Mesenchymal stem cell (in vitro differentiated cells and primary cell): ENCODE data around the gene SIRT6.
"Not testable (repeated sequence)": the region's sequence is repeated elsewhere in the genome, so short reads cannot be mapped to it uniquely, and the experiment has no call there.

ENCODE experiments used
- DNase-seq: peaks from one replicate; pipeline ENCODE4 v3.0.0-alpha.2; 2013
- H2AFZ ChIP-seq: one replicate; pipeline ENCODE4 v1.6.1; 2013; ENCODE audit warnings: low read depth, mild to moderate bottlenecking, control low read depth, inconsistent platforms, low read length, moderate library complexity
- H2AK5ac ChIP-seq: 2 replicates; pipeline ENCODE4 v1.6.1; 2013; ENCODE audit warnings: low read length, moderate library complexity, mild to moderate bottlenecking, inconsistent platforms; ENCODE audit not compliant: severe bottlenecking
- H2BK120ac ChIP-seq: one replicate; pipeline ENCODE4 v1.6.1; 2013; ENCODE audit warnings: low read depth, mild to moderate bottlenecking, inconsistent platforms, low read length, moderate library complexity
- H2BK12ac ChIP-seq, 2 experiments: one replicate each; pipeline ENCODE4 v1.6.1; 2013; ENCODE audit warnings: inconsistent platforms in 2 of 2, low read length in 2 of 2, mild to moderate bottlenecking in 2 of 2, moderate library complexity in 2 of 2, control low read depth in 1 of 2
- H2BK15ac ChIP-seq: one replicate; pipeline ENCODE4 v1.6.1; 2013; ENCODE audit warnings: mild to moderate bottlenecking, low read depth, inconsistent platforms; ENCODE audit not compliant: poor library complexity, severe bottlenecking
- H2BK5ac ChIP-seq: 2 replicates; pipeline ENCODE4 v1.6.1; 2013; ENCODE audit warnings: low read depth, mild to moderate bottlenecking, low read length, control low read depth, inconsistent platforms; ENCODE audit not compliant: poor library complexity, severe bottlenecking
- H3K14ac ChIP-seq, 2 experiments: one replicate each; pipeline ENCODE4 v1.6.1; 2013; ENCODE audit warnings: inconsistent platforms in 2 of 2, low read length in 2 of 2, control low read depth in 1 of 2, mild to moderate bottlenecking in 1 of 2, moderate library complexity in 1 of 2
- H3K18ac ChIP-seq, 2 experiments: one replicate each; pipeline ENCODE4 v1.6.1; 2013; ENCODE audit warnings: inconsistent platforms in 2 of 2, low read length in 2 of 2, control low read depth in 1 of 2, low read depth in 1 of 2, mild to moderate bottlenecking in 1 of 2
- H3K23ac ChIP-seq, 2 experiments: one replicate each; pipeline ENCODE4 v1.6.1; 2013; ENCODE audit warnings: inconsistent platforms in 2 of 2, low read length in 2 of 2, mild to moderate bottlenecking in 2 of 2, moderate library complexity in 2 of 2, control low read depth in 1 of 2
- H3K27ac ChIP-seq: 2 replicates; pipeline ENCODE4 v1.5.1; 2013; ENCODE audit warnings: mild to moderate bottlenecking, moderate library complexity, low read length, control low read depth, inconsistent platforms; ENCODE audit not compliant: poor library complexity, severe bottlenecking
- H3K27me3 ChIP-seq, 2 experiments: 2 replicates each; pipeline versions ENCODE4 v1.6.1 to v1.7.0; 2013; ENCODE audit warnings: low read length in 2 of 2, mild to moderate bottlenecking in 2 of 2, moderate library complexity in 2 of 2, control low read depth in 1 of 2, inconsistent platforms in 1 of 2; ENCODE audit not compliant: control insufficient read depth in 1 of 2, insufficient read depth in 1 of 2
- H3K36me3 ChIP-seq, 2 experiments: 2 replicates each; pipeline versions ENCODE4 v1.6.1 to v1.7.0; 2013; ENCODE audit warnings: low read length in 2 of 2, control low read depth in 1 of 2, inconsistent platforms in 1 of 2, low read depth in 1 of 2, mild to moderate bottlenecking in 1 of 2; ENCODE audit not compliant: insufficient read depth in 2 of 2, control insufficient read depth in 1 of 2
- H3K4ac ChIP-seq, 2 experiments: one replicate each; pipeline ENCODE4 v1.6.1; 2013; ENCODE audit warnings: inconsistent platforms in 2 of 2, low read length in 2 of 2, mild to moderate bottlenecking in 2 of 2, moderate library complexity in 2 of 2, control low read depth in 1 of 2, low read depth in 1 of 2
- H3K4me1 ChIP-seq: 2 replicates; pipeline ENCODE4 v1.6.1; 2013; ENCODE audit warnings: low read depth, low read length, control low read depth; ENCODE audit not compliant: control insufficient read depth, insufficient read depth
- H3K4me2 ChIP-seq: 2 replicates; pipeline ENCODE4 v1.6.1; 2013; ENCODE audit warnings: low read length, mild to moderate bottlenecking, inconsistent platforms; ENCODE audit not compliant: poor library complexity, severe bottlenecking
- H3K4me3 ChIP-seq, 2 experiments: 2 replicates each; pipeline versions ENCODE4 v1.5.1 to v1.7.0; 2013; ENCODE audit warnings: low read length in 2 of 2, mild to moderate bottlenecking in 2 of 2, control low read depth in 1 of 2, low read depth in 1 of 2; ENCODE audit not compliant: insufficient read depth in 1 of 2
- H3K79me1 ChIP-seq: replicated peaks from 2 replicates; pipeline ENCODE4 v1.6.1; 2013; ENCODE audit warnings: mild to moderate bottlenecking, control low read depth, low read length, inconsistent platforms; ENCODE audit not compliant: poor library complexity, severe bottlenecking
- H3K9ac ChIP-seq: 2 replicates; pipeline ENCODE4 v1.7.0; 2013; ENCODE audit warnings: mild to moderate bottlenecking, low read length, moderate library complexity
- H3K9me3 ChIP-seq: 2 replicates; pipeline ENCODE4 v1.7.0; 2013; ENCODE audit warnings: mild to moderate bottlenecking, low read length; ENCODE audit not compliant: control insufficient read depth
- H4K8ac ChIP-seq: one replicate; pipeline ENCODE4 v1.6.1; 2013; ENCODE audit warnings: inconsistent platforms, mild to moderate bottlenecking, low read length, moderate library complexity
- H4K91ac ChIP-seq: one replicate; pipeline ENCODE4 v1.6.1; 2013; ENCODE audit warnings: mild to moderate bottlenecking, low read length, inconsistent platforms
- WGBS: methylation state at CpG from one replicate; pipeline ENCODE4 v1.1.7; 2013; ENCODE audit warnings: mixed read lengths; 5-methylcytosine and 5-hydroxymethylcytosine counted together

Gene SIRT6

DNA sequence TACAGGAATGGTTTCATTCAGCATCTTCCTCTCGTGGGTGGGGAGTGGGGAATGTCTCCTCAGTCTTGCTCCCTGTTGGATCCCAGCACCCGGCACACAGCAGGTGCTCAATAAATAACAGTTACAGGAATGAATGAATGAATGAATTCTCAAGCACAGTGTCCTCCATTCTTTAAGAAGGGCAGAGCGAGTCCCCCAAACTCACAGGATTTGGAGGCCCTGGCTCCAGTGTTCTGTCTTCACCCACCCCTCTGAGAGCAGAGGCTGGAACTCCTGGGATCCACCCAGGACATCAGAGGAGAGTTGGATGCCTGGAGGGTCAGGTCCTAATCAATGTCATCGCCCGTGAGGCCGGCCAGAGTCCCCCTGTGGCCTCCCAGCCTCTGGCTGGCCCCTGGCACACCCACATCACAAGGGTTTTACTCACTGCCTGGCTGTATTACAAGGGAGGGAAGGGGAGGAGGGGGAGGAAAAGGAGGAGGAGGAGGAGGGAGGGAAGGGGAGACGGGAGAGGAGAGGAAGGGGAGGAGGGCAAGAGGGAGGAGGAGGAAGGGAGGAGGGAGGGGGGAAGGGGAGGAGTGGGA lies 37.6 kb downstream of the SIRT6 start:
- H3K4me3 ChIP-seq = peak overlapping the region in 1 of 2 experiments; percentile 40
- H3K9me3 ChIP-seq = no peaks in the 10 kb centered on the region
- no peak overlapping the region for H3K23ac ChIP-seq
- no peak overlapping the region for H2BK15ac ChIP-seq
- DNase-seq = peak; percentile 45
- peak overlapping the region; percentile 34 for H2BK120ac ChIP-seq
- no peak overlapping the region for H3K14ac ChIP-seq
- H4K8ac ChIP-seq = peak overlapping the region; percentile 60
- peaks cover 0 to 26% of the 10 kb centered on the region in 2 experiments for H3K27me3 ChIP-seq
- H2BK12ac ChIP-seq = peak overlapping the region; percentile 15 to 54
- H2BK5ac ChIP-seq = no peak overlapping the region
- H3K4ac ChIP-seq = no peak overlapping the region
- H3K18ac ChIP-seq = no peak overlapping the region
- no peak overlapping the region for H2AK5ac ChIP-seq
- H2AFZ ChIP-seq = no peak overlapping the region
- H3K9ac ChIP-seq = peak overlapping the region; percentile 68
- H3K36me3 ChIP-seq = no peaks in the 10 kb centered on the region
- peaks cover 6% of the 10 kb centered on the region for H3K4me1 ChIP-seq
- H3K27ac ChIP-seq = no peak overlapping the region
- WGBS = 28% methylated on average over 6 of the region's 7 CpGs
- peak overlapping the region; percentile 15 for H4K91ac ChIP-seq
- H3K4me2 ChIP-seq = no peak overlapping the region
- H3K79me1 ChIP-seq = no peaks in the 10 kb centered on the region

GRCh38 chr19:4142916-4143315 lies 39.4 kb downstream of the SIRT6 start:
- H3K4me1 ChIP-seq, H2BK12ac ChIP-seq, H3K36me3 ChIP-seq, H3K18ac ChIP-seq, H3K27ac ChIP-seq, H3K4me2 ChIP-seq, H2AFZ ChIP-seq, H3K14ac ChIP-seq, H3K9ac ChIP-seq, H3K23ac ChIP-seq, DNase-seq, H4K8ac ChIP-seq, H3K79me1 ChIP-seq, H3K4ac ChIP-seq, H2BK5ac ChIP-seq, H2AK5ac ChIP-seq, H3K4me3 ChIP-seq, H2BK120ac ChIP-seq, H4K91ac ChIP-seq, H3K9me3 ChIP-seq: not testable (repeated sequence)
- peak overlapping the region; percentile 28 for H2BK15ac ChIP-seq
- 100% methylated on average over 1 of the region's 1 CpG for WGBS
- H3K27me3 ChIP-seq = peaks cover 0 to 22% of the 10 kb centered on the region in 2 experiments

DNA sequence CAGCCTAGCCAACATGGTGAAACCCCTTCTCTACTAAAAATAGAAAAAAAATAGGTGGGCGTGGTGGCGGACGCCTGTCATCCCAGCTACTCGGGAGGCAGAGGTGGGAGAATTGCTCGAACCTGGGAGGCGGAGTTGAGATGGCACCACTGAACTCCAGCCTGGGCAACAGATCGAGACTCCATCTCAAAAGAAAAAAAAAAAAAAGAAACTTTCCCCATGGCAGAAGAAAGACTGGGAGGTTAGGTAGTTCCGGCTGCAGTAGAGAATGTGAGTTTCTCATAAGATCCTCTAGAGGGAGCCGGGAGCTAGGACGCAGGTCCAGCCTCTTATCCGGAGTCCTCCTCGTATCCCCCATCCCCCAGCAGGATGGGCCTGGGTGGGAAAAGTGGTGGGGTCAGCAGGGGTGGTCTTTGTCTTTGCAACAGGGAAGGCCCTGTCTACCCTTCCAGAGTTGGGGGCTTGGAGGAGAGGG lies 42.1 kb downstream of the SIRT6 start:
- peak; percentile 79 for DNase-seq
- Histone ChIP-seq H3K14ac (no peak overlapping the region), H3K4me2 (no peak overlapping the region), H3K79me1 (no peaks in the 10 kb centered on the region), H4K8ac (peak overlapping the region; percentile 23), H2BK5ac (no peak overlapping the region), H2AK5ac (no peak overlapping the region), H3K27me3 (peaks cover 0 to 12% of the 10 kb centered on the region in 2 experiments), H3K27ac (no peak overlapping the region), H3K9ac (no peak overlapping the region), H3K36me3 (no peaks in the 10 kb centered on the region), H2BK120ac (no peak overlapping the region), H2BK15ac (no peak overlapping the region), H3K9me3 (no peaks in the 10 kb centered on the region), H4K91ac (no peak overlapping the region), H2BK12ac (no peak overlapping the region), H3K4ac (no peak overlapping the region), H3K4me1 (peaks cover 5% of the 10 kb centered on the region), H3K18ac (no peak overlapping the region), H3K4me3 (no peak overlapping the region), H2AFZ (no peak overlapping the region), H3K23ac (no peak overlapping the region)
- 0% methylated on average over 2 of the region's 12 CpGs for WGBS

DNA sequence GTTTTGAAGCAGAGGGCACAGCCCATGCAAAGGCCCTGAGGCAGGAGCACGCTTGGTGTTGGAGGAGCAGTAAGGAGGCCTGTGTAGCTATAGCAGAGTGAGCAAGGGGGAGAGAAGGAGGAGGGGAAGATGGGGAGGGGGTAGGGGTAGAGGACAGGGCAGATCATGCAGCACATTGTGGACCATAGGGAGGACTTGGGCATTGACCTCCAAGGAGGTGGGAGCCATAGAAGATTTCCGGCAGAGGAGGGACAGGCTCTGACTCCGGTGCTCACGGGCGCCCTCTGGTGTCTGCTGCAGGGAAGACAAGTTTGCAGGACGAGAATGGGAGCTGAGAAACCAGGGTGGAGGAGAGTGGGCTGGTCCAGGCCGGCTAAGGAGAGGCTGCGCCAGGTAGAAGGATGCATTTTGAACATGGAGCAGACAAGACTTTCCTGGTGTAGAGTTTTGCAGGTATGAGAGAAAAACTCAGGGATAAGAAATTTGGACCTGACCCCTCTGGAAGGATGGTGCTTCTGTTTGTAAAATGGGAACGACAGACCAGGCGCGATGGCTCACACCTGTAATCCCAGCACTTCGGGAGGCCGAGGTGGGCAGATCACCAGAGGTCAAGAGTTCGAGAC lies 42.6 kb downstream of the SIRT6 start:
- Histone ChIP-seq H2AK5ac (no peak overlapping the region), H3K4me2 (no peak overlapping the region), H3K4me1 (peaks cover 3% of the 10 kb centered on the region), H4K8ac (no peak overlapping the region), H2BK15ac (no peak overlapping the region), H2BK12ac (no peak overlapping the region), H3K9ac (no peak overlapping the region), H2AFZ (no peak overlapping the region), H3K36me3 (no peaks in the 10 kb centered on the region), H3K18ac (peak overlapping the region in 1 of 2 experiments; percentile 16), H3K23ac (no peak overlapping the region), H3K4ac (no peak overlapping the region), H3K9me3 (no peaks in the 10 kb centered on the region), H3K27ac (no peak overlapping the region), H4K91ac (no peak overlapping the region), H3K4me3 (no peak overlapping the region), H2BK5ac (no peak overlapping the region), H3K14ac (no peak overlapping the region), H3K79me1 (no peaks in the 10 kb centered on the region), H2BK120ac (no peak overlapping the region), H3K27me3 (peaks cover 0 to 8% of the 10 kb centered on the region in 2 experiments)
- WGBS = 40% methylated on average over 13 of the region's 14 CpGs
- DNase-seq = peak; percentile 60
